RKO (cell line): ENCODE data around the gene MYLK4.
A peak's percentile ranks its signal among the peaks of the same experiment; 100 is the strongest.

Experiments used
- DNase-seq: peaks from one replicate; pipeline ENCODE4 v3.0.0-alpha.2; 2016; ENCODE audit warnings: low spot score

The MYLK4 gene

GRCh38 chr6:2755456-2755855, 4.7 kb upstream of the MYLK4 start:
- no peak for DNase-seq

- no peak for DNase-seq
These were observed 4.2 kb upstream of the MYLK4 start for GRCh38 chr6:2754911-2755310.

GRCh38 chr6:2754393-2754792, 3.7 kb upstream of the MYLK4 start:
- no peak for DNase-seq

- DNase-seq = no peak
These were observed 3.0 kb upstream of the MYLK4 start for GRCh38 chr6:2753743-2754142.

GRCh38 chr6:2753110-2753489, 2.4 kb upstream of the MYLK4 start:
- no peak for DNase-seq

GRCh38 chr6:2752477-2753109, 1.9 kb upstream of the MYLK4 start:
- DNase-seq = no peak

GRCh38 chr6:2751871-2752270, 1.1 kb upstream of the MYLK4 start:
- DNase-seq = no peak

GRCh38 chr6:2749969-2750600, 637 bp downstream of the MYLK4 start:
- peak; percentile 69 for DNase-seq

GRCh38 chr6:2748183-2748582, 2.5 kb downstream of the MYLK4 start:
- no peak for DNase-seq

GRCh38 chr6:2746557-2747061, 4.1 kb downstream of the MYLK4 start:
- no peak for DNase-seq

GRCh38 chr6:2745246-2745645, 5.5 kb downstream of the MYLK4 start:
- DNase-seq = no peak

- DNase-seq = no peak
These were observed 5.9 kb downstream of the MYLK4 start for GRCh38 chr6:2744778-2745177.

GRCh38 chr6:2744209-2744771, 6.4 kb downstream of the MYLK4 start:
- peak; percentile 22 for DNase-seq

GRCh38 chr6:2743280-2744208, 7.2 kb downstream of the MYLK4 start:
- no peak for DNase-seq

- no peak for DNase-seq
These were observed 9.0 kb downstream of the MYLK4 start for GRCh38 chr6:2741756-2742155.

GRCh38 chr6:2740581-2740980, 10.1 kb downstream of the MYLK4 start:
- no peak for DNase-seq

GRCh38 chr6:2739335-2739734, 11.4 kb downstream of the MYLK4 start:
- DNase-seq = peak; percentile 58

- peak; percentile 74 for DNase-seq
These were observed 12.2 kb downstream of the MYLK4 start for GRCh38 chr6:2738373-2738979.

- DNase-seq = no peak
These were observed 12.8 kb downstream of the MYLK4 start for GRCh38 chr6:2737885-2738284.

GRCh38 chr6:2734488-2735166, 16.1 kb downstream of the MYLK4 start:
- DNase-seq = peak; percentile 14

GRCh38 chr6:2733736-2734480, 16.8 kb downstream of the MYLK4 start:
- no peak for DNase-seq
